Activated T-helper 2 cell treated with anti-CD3 and anti-CD28 coated beads, Interferon-gamma antibody, Interleukin-2, Interleukin-4, amounts not matched to agents 10 μg/mL and 5 μg/mL and 100 μg/mL, durations not matched to agents 14 hours and 24 hours and 36 hours (primary cell): ENCODE results near the gene FAM221A. TPM values are rescaled to one million over a fixed set of nuclear protein-coding genes. Genes with fewer than 3 reads are reported as not detected.
"Not testable (repeated sequence)": the region's sequence is repeated elsewhere in the genome, so short reads cannot be mapped to it uniquely, and the experiment has no call there.

Experiments
- DNase-seq: peaks from one replicate; pipeline ENCODE4 v3.0.0; 2021; ENCODE audit warnings: low spot score
- H3K27ac Mint-ChIP-seq: one replicate; pipeline ENCODE4 v1.8.0; 2021; ENCODE audit warnings: mixed read lengths
- H3K27me3 Mint-ChIP-seq: one replicate; pipeline ENCODE4 v1.8.0; 2021; ENCODE audit warnings: low read depth, mixed read lengths
- H3K36me3 Mint-ChIP-seq: one replicate; pipeline ENCODE4 v1.8.0; 2021; ENCODE audit warnings: low read depth, mixed read lengths
- H3K4me1 Mint-ChIP-seq: one replicate; pipeline ENCODE4 v1.8.0; 2021; ENCODE audit warnings: low read depth, mixed read lengths
- H3K4me3 Mint-ChIP-seq: one replicate; pipeline ENCODE4 v1.8.0; 2021; ENCODE audit warnings: low read depth, mild to moderate bottlenecking, moderate library complexity, mixed read lengths
- H3K9me3 Mint-ChIP-seq: one replicate; pipeline ENCODE4 v1.8.0; 2021; ENCODE audit warnings: mixed read lengths
- intact Hi-C: fragments of 100-400 bp; cut with micrococcal nuclease; formaldehyde crosslinking; loops from one replicate; pipeline ENCODE4 v1.15.1; 2023
- total RNA-seq: library from RNA; stranded (reverse); gene quantifications from 2 replicates; pipeline ENCODE4 v1.2.3, GENCODE V29; 2022

FAM221A gene
- total RNA-seq, 1 donor from 2014 or later, result 6.2 TPM

DNA sequence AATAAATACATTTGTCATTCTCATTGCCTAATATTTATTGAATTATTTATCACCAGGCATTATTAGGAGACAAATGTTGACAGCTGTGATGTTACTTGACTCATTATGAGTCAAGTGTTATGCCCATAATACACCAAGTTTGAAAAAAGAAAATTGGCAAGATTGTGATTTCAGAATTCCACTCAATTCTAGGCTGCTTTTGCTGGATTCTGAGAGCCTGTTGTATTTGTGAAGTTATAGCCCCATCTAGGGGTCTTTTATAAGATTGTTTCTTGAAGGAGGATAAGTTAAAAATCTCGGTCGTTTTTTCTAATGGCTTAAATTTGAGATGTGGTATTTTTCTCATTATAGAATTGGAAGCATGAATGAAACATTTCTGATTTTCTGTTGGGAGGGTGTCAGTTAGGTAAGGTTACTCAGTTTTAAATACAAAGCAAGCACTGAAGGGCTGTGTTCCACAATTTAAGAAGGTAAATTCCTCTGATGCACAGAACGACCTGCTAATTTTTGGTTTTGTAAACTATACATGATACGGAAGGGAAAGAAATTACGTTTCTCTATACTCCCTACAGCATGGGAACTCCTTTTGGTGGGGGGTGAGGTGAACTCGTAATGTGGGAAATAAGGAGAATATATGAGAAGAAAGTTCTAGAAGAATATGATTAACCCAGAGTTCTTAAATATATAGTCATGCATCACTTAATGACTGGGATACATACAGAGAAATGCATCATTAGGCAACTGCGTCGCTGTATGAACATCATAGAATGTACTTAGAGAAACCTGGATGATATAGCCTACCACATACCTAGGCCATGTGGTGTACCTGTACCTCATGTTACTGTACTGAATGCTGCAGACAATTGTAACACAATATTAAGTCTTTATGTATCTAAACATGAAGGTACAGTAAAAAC is 32.6 kb downstream of the FAM221A start:
- Mint-ChIP-seq H3K4me3 (no peak overlapping the region), H3K4me1 (no peaks in the 10 kb centered on the region), H3K9me3 (no peaks in the 10 kb centered on the region), H3K27me3 (peaks cover 2% of the 10 kb centered on the region), H3K27ac (no peak overlapping the region), H3K36me3 (no peaks in the 10 kb centered on the region)
- no peak for DNase-seq
- intact Hi-C loops, result loop anchor here (1.0 to 2.0 kb wide), 3 partner anchors 142 to 450 kb away; no protein-coding TSS in a partner anchor

GRCh38 chr7:23713285-23714149 is 33.5 kb downstream of the FAM221A start:
- H3K9me3 Mint-ChIP-seq, result no peaks in the 10 kb centered on the region
- no peak for DNase-seq
- no peak overlapping the region for H3K4me3 Mint-ChIP-seq
- H3K36me3 Mint-ChIP-seq, result no peaks in the 10 kb centered on the region
- intact Hi-C loops, result loop anchor here (2.0 kb wide), 1 partner anchor 451 kb away; no protein-coding TSS in a partner anchor
- H3K27ac Mint-ChIP-seq, result no peak overlapping the region
- H3K27me3 Mint-ChIP-seq, result peaks cover 4% of the 10 kb centered on the region
- H3K4me1 Mint-ChIP-seq, result no peaks in the 10 kb centered on the region

- H3K4me3 Mint-ChIP-seq, result no peak overlapping the region
- intact Hi-C loops, result no loop called here
- no peaks in the 10 kb centered on the region for H3K36me3 Mint-ChIP-seq
- H3K9me3 Mint-ChIP-seq, result no peaks in the 10 kb centered on the region
- peaks cover 4% of the 10 kb centered on the region for H3K27me3 Mint-ChIP-seq
- no peaks in the 10 kb centered on the region for H3K4me1 Mint-ChIP-seq
- no peak for DNase-seq
- H3K27ac Mint-ChIP-seq, result no peak overlapping the region
Observed at GRCh38 chr7:23714150-23714464, 34.1 kb downstream of the FAM221A start.

DNA sequence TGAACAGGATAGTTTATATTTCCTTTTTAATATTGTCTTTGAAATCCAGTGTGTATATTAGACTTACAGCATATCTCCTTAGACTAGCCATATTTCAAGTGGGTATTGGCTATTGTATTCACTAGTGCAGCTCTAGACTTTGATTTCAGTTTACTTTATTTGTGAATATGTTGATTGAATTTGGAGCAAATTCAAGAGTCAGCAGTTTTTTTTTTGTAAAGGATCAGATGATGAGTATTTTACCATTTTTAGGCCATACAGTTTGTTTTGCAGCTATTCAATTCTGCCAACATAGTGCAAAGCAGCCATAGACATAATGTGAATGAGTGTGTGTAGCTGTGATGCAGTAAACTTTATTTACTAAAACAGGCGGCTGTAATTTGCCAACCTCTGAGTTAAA is 34.6 kb downstream of the FAM221A start:
- Mint-ChIP-seq H3K27ac (no peak overlapping the region), H3K4me3 (no peak overlapping the region), H3K4me1 (no peaks in the 10 kb centered on the region), H3K9me3 (no peaks in the 10 kb centered on the region), H3K27me3 (peaks cover 4% of the 10 kb centered on the region), H3K36me3 (no peaks in the 10 kb centered on the region)
- no peak for DNase-seq
- intact Hi-C loops, result no loop called here

DNA sequence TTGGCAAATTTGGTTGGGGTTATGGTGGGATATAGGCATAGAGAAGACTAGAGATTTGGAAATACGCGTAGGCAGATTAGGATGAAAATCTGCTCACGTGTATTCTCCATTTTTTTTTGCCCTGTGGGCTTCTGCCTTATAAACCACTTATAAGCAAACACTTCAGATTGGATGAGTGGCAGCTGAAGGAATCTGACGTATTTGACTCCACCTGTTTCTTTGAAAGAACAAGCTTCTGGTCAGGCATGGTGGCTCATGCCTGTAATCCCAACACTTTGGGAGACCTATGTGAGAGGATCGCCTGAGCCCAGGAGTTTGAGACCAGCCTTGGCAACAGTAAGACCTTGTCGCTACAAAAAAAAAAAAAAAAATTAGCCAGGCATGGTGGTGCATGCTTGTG is 35.1 kb downstream of the FAM221A start:
- no peaks in the 10 kb centered on the region for H3K36me3 Mint-ChIP-seq
- intact Hi-C loops, result no loop called here
- H3K27me3 Mint-ChIP-seq, result peaks cover 4% of the 10 kb centered on the region
- no peak overlapping the region for H3K4me3 Mint-ChIP-seq
- H3K27ac Mint-ChIP-seq, result no peak overlapping the region
- no peak for DNase-seq
- H3K9me3 Mint-ChIP-seq, result no peaks in the 10 kb centered on the region
- H3K4me1 Mint-ChIP-seq, result no peaks in the 10 kb centered on the region

DNA sequence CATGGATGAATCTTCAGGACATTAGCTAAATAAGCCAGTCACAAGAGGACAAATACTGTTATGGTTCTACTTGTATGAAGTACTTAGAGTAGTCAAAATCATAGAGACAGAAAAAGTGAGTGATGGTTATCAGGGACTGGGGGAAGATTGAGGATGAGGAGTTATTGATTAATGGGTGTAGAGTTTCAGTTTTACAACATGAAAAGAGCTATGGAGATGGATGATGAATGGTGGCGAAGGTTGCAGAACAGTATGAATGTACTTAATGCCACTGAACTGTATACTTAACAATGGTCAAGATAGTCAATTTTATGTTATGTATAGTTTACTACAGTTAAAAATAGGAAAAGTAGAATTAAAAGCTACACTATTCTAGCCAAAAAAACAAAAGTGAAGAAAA is 37.8 kb downstream of the FAM221A start:
- intact Hi-C loops, result no loop called here
- no peak overlapping the region for H3K4me3 Mint-ChIP-seq
- peaks cover 7% of the 10 kb centered on the region for H3K27me3 Mint-ChIP-seq
- no peaks in the 10 kb centered on the region for H3K9me3 Mint-ChIP-seq
- no peak overlapping the region for H3K27ac Mint-ChIP-seq
- no peaks in the 10 kb centered on the region for H3K4me1 Mint-ChIP-seq
- DNase-seq, result no peak
- no peaks in the 10 kb centered on the region for H3K36me3 Mint-ChIP-seq

- Mint-ChIP-seq H3K4me1 (no peaks in the 10 kb centered on the region), H3K4me3 (no peak overlapping the region), H3K27ac (no peak overlapping the region), H3K36me3 (no peaks in the 10 kb centered on the region), H3K27me3 (peaks cover 9% of the 10 kb centered on the region), H3K9me3 (no peaks in the 10 kb centered on the region)
- DNase-seq, result no peak
- intact Hi-C loops, result no loop called here
Observed at GRCh38 chr7:23721456-23721855, 41.5 kb downstream of the FAM221A start.

GRCh38 chr7:23722587-23723216 is 42.7 kb downstream of the FAM221A start:
- H3K4me3 Mint-ChIP-seq, H3K27me3 Mint-ChIP-seq, H3K27ac Mint-ChIP-seq, intact Hi-C loops, H3K36me3 Mint-ChIP-seq, DNase-seq, H3K4me1 Mint-ChIP-seq, H3K9me3 Mint-ChIP-seq: not testable (repeated sequence)

DNA sequence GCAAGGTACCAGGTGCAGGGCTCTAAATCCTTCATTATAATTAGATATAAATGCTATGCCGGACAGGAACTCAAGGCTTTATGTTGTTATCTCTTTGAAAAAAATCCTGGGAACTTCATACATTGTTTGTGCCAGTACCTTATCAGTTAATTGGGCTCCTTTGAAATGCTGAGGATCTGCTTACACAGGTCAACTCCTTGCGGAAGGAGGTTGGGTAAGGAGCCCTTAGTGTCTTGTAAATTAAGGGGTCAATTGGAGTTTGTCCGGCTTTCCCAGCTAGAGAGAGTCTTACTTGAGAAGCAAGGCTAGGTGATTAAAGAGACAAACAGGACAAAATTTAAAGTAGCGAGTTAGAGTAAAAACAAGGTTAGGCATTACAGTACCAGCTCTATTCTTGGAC is 44.1 kb downstream of the FAM221A start:
- DNase-seq, H3K4me1 Mint-ChIP-seq, H3K36me3 Mint-ChIP-seq, H3K27ac Mint-ChIP-seq, intact Hi-C loops, H3K27me3 Mint-ChIP-seq, H3K9me3 Mint-ChIP-seq, H3K4me3 Mint-ChIP-seq: not testable (repeated sequence)

DNA sequence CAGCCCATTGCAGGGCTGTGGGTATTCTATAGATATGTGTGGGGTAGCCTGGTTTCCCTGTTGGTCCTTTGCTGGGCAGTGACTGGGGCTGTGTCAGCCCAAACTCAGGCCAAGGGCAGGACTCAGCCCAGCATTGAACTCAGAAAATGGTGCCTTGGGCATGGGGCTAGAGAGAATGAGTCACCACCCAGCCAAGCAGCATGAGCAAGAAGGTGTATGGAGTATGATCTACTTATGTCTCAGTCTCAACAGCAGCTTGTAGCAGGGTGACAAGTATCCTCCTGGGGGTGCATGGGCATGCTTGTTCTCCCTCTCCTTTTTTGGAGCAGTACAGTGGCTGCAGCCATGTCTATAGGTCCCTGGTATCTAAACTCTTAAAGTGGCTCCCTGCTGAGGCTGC is 62.1 kb downstream of the FAM221A start:
- H3K9me3 Mint-ChIP-seq, result peaks cover 24% of the 10 kb centered on the region
- H3K36me3 Mint-ChIP-seq, result no peaks in the 10 kb centered on the region
- H3K27me3 Mint-ChIP-seq, result no peaks in the 10 kb centered on the region
- no peak overlapping the region for H3K4me3 Mint-ChIP-seq
- no peak for DNase-seq
- intact Hi-C loops, result no loop called here
- H3K4me1 Mint-ChIP-seq, result no peaks in the 10 kb centered on the region
- no peak overlapping the region for H3K27ac Mint-ChIP-seq

DNA sequence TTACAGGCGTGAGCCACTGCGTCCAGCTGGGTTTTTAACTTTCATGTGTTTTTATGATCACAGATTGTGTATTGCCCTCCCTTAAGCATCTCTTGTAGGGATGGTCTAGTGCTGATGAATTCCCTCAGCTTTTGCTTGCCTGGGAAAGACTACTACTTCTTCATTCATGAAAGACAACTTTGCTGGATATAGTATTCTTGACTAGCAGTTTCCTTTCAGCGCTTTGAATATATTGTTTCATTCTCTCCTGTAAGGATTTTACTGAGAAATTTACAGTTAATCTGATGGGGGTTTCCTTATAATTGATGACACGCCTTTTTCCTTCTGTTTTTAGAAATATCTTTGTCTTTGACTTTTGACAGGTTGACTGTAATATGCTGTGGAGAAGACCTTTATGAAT is 63.2 kb downstream of the FAM221A start:
- H3K27ac Mint-ChIP-seq, result no peak overlapping the region
- no peak for DNase-seq
- intact Hi-C loops, result no loop called here
- H3K4me3 Mint-ChIP-seq, result no peak overlapping the region
- peaks cover 24% of the 10 kb centered on the region for H3K9me3 Mint-ChIP-seq
- H3K4me1 Mint-ChIP-seq, result no peaks in the 10 kb centered on the region
- H3K27me3 Mint-ChIP-seq, result no peaks in the 10 kb centered on the region
- H3K36me3 Mint-ChIP-seq, result no peaks in the 10 kb centered on the region

DNA sequence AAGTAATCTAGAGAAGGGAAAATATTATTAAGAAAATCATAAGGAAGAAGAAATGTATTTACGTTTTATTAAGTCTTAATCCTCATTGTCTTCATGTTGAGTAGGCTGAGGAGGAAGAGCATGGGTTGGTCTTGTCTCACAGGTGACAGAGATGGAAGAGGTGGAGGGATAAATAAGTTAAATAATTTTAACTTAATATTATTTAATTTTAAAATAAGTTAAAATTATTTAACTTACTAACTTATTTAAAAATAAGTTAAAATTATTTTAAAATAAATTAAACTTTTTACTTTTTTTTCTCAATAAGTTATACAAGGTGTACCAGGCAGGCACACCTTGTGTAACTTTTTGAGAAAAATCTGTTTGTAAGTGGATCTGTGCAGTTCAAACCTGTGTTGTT is 66.6 kb downstream of the FAM221A start:
- Mint-ChIP-seq H3K27ac (no peak overlapping the region), H3K4me3 (no peak overlapping the region), H3K36me3 (no peaks in the 10 kb centered on the region), H3K4me1 (no peaks in the 10 kb centered on the region), H3K9me3 (peaks cover 24% of the 10 kb centered on the region), H3K27me3 (peaks cover 5% of the 10 kb centered on the region)
- intact Hi-C loops, result no loop called here
- DNase-seq, result no peak

- H3K4me3 Mint-ChIP-seq, result no peak overlapping the region
- H3K27ac Mint-ChIP-seq, result no peak overlapping the region
- H3K27me3 Mint-ChIP-seq, result peaks cover 5% of the 10 kb centered on the region
- intact Hi-C loops, result no loop called here
- DNase-seq, result no peak
- H3K36me3 Mint-ChIP-seq, result no peaks in the 10 kb centered on the region
- H3K4me1 Mint-ChIP-seq, result peaks cover 4% of the 10 kb centered on the region
- no peaks in the 10 kb centered on the region for H3K9me3 Mint-ChIP-seq
Observed at GRCh38 chr7:23751852-23752251, 71.9 kb downstream of the FAM221A start.
